ENCODE results near the gene PICK1. TPM values are rescaled to one million over a fixed set of nuclear protein-coding genes. Genes with fewer than 3 reads are reported as not detected.

Gene PICK1
- total and polyA plus RNA-seq, 2 donors (not counting 1 experiment from before 2014, with no cell fraction given), result 7.8 to 11.1 TPM

- Histone ChIP-seq H4K20me1 (ENCODE audit: control insufficient read depth, extremely low read depth, insufficient read depth, low read length) (no peaks in the 10 kb centered on the region), H3K9me3 (ENCODE audit: control insufficient read depth, insufficient read depth, low read depth, low read length) (no peaks in the 10 kb centered on the region), H3K36me3 (ENCODE audit: control insufficient read depth, insufficient read depth, low read length) (no peaks in the 10 kb centered on the region), H2AFZ (ENCODE audit: low read length) (no peak overlapping the region), H3K27ac (ENCODE audit: insufficient read depth, low read length) (no peak overlapping the region), H3K27me3 (ENCODE audit: control insufficient read depth, insufficient read depth, low read length) (peaks cover 2% of the 10 kb centered on the region), H3K79me2 (ENCODE audit: control insufficient read depth, insufficient read depth, low read length) (no peaks in the 10 kb centered on the region), H3K9ac (ENCODE audit: insufficient read depth, low read length) (no peak overlapping the region), H3K4me1 (ENCODE audit: control insufficient read depth, extremely low read depth, insufficient read depth, low read length) (no peaks in the 10 kb centered on the region), H3K4me2 (ENCODE audit: extremely low read depth, insufficient read depth, low read length) (no peak overlapping the region), H3K4me3 (replicated peaks in 1 of 4; ENCODE audit: control extremely low read depth in 1 of 4, insufficient read depth in 1 of 4, low read depth in 3 of 4, low read length in 4 of 4) (no peak overlapping the region)
- no peak for DNase-seq (ENCODE audit: low read depth in 2 of 2)
- TF ChIP-seq EZH2 (IDR thresholded peaks at IDR 0.05; ENCODE audit: low read length, missing control alignments) (no peak), CTCF (conservative IDR thresholded peaks at IDR 0.05 in 1 of 2, IDR thresholded peaks at IDR 0.05 in 1 of 2; ENCODE audit: low read depth in 1 of 2, low read length in 2 of 2) (no peak)
These were observed 29.7 kb downstream of the PICK1 start for GRCh38 chr22:38086942-38087341.

GRCh38 chr22:38087855-38088254 lies 30.7 kb downstream of the PICK1 start:
- H3K4me2 ChIP-seq (ENCODE audit: extremely low read depth, insufficient read depth, low read length), result no peak overlapping the region
- no peak overlapping the region for H3K9ac ChIP-seq (ENCODE audit: insufficient read depth, low read length)
- no peaks in the 10 kb centered on the region for H3K9me3 ChIP-seq (ENCODE audit: control insufficient read depth, insufficient read depth, low read depth, low read length)
- no peaks in the 10 kb centered on the region for H3K79me2 ChIP-seq (ENCODE audit: control insufficient read depth, insufficient read depth, low read length)
- H3K27me3 ChIP-seq (ENCODE audit: control insufficient read depth, insufficient read depth, low read length), result no peaks in the 10 kb centered on the region
- no peak overlapping the region for H2AFZ ChIP-seq (ENCODE audit: low read length)
- H3K27ac ChIP-seq (ENCODE audit: insufficient read depth, low read length), result no peak overlapping the region
- DNase-seq (ENCODE audit: low read depth in 2 of 2), result no peak
- H3K36me3 ChIP-seq (ENCODE audit: control insufficient read depth, insufficient read depth, low read length), result no peaks in the 10 kb centered on the region
- no peaks in the 10 kb centered on the region for H4K20me1 ChIP-seq (ENCODE audit: control insufficient read depth, extremely low read depth, insufficient read depth, low read length)
- no peak overlapping the region for H3K4me3 ChIP-seq (replicated peaks in 1 of 4; ENCODE audit: control extremely low read depth in 1 of 4, insufficient read depth in 1 of 4, low read depth in 3 of 4, low read length in 4 of 4)
- TF ChIP-seq EZH2 (IDR thresholded peaks at IDR 0.05; ENCODE audit: low read length, missing control alignments) (no peak), CTCF (conservative IDR thresholded peaks at IDR 0.05 in 1 of 2, IDR thresholded peaks at IDR 0.05 in 1 of 2; ENCODE audit: low read depth in 1 of 2, low read length in 2 of 2) (no peak)
- H3K4me1 ChIP-seq (ENCODE audit: control insufficient read depth, extremely low read depth, insufficient read depth, low read length), result no peaks in the 10 kb centered on the region

- H3K9me3 ChIP-seq (ENCODE audit: control insufficient read depth, insufficient read depth, low read depth, low read length), result no peaks in the 10 kb centered on the region
- H3K9ac ChIP-seq (ENCODE audit: insufficient read depth, low read length), result no peak overlapping the region
- H3K4me1 ChIP-seq (ENCODE audit: control insufficient read depth, extremely low read depth, insufficient read depth, low read length), result no peaks in the 10 kb centered on the region
- H3K4me3 ChIP-seq (replicated peaks in 1 of 4; ENCODE audit: control extremely low read depth in 1 of 4, insufficient read depth in 1 of 4, low read depth in 3 of 4, low read length in 4 of 4), result peak overlapping the region in 1 of 4 experiments; percentile 41
- no peaks in the 10 kb centered on the region for H3K36me3 ChIP-seq (ENCODE audit: control insufficient read depth, insufficient read depth, low read length)
- H3K4me2 ChIP-seq (ENCODE audit: extremely low read depth, insufficient read depth, low read length), result peak overlapping the region; percentile 35
- no peaks in the 10 kb centered on the region for H3K27me3 ChIP-seq (ENCODE audit: control insufficient read depth, insufficient read depth, low read length)
- H4K20me1 ChIP-seq (ENCODE audit: control insufficient read depth, extremely low read depth, insufficient read depth, low read length), result no peaks in the 10 kb centered on the region
- peak in 1 of 2 donors; percentile 12 for DNase-seq (ENCODE audit: low read depth in 2 of 2)
- H3K79me2 ChIP-seq (ENCODE audit: control insufficient read depth, insufficient read depth, low read length), result no peaks in the 10 kb centered on the region
- no peak overlapping the region for H3K27ac ChIP-seq (ENCODE audit: insufficient read depth, low read length)
- no peak for TF ChIP-seq CTCF (conservative IDR thresholded peaks at IDR 0.05 in 1 of 2, IDR thresholded peaks at IDR 0.05 in 1 of 2; ENCODE audit: low read depth in 1 of 2, low read length in 2 of 2)
- no peak for TF ChIP-seq EZH2 (IDR thresholded peaks at IDR 0.05; ENCODE audit: low read length, missing control alignments)
- no peak overlapping the region for H2AFZ ChIP-seq (ENCODE audit: low read length)
These were observed 31.6 kb downstream of the PICK1 start for GRCh38 chr22:38088629-38089473.

All from fibroblast of lung (primary cell).